ENCODE data around the gene TMEM156.

The TMEM156 gene

GRCh38 chr4:39063430-39063829 lies 31.2 kb upstream of the TMEM156 start:
- no peak overlapping the region for H3K4me3 ChIP-seq (ENCODE audit: low read depth, low read length)
- no peak for DNase-seq (ENCODE audit: low read depth)
- no peak for TF ChIP-seq CTCF (IDR thresholded peaks at IDR 0.05; ENCODE audit: low read depth, low read length, missing control alignments)
- in situ Hi-C loops (cut with HindIII; ENCODE audit: low sequenced_read_pairs): no loop called here

GRCh38 chr4:39062770-39063097 lies 30.5 kb upstream of the TMEM156 start:
- TF ChIP-seq CTCF (IDR thresholded peaks at IDR 0.05; ENCODE audit: low read depth, low read length, missing control alignments): no peak
- in situ Hi-C loops (cut with HindIII; ENCODE audit: low sequenced_read_pairs): no loop called here
- no peak overlapping the region for H3K4me3 ChIP-seq (ENCODE audit: low read depth, low read length)
- no peak for DNase-seq (ENCODE audit: low read depth)

- no peak within 1 kb of the TSS for H3K4me3 ChIP-seq (ENCODE audit: low read depth, low read length)
- no peak for DNase-seq (ENCODE audit: low read depth)
- TF ChIP-seq CTCF (IDR thresholded peaks at IDR 0.05; ENCODE audit: low read depth, low read length, missing control alignments): no peak
- in situ Hi-C loops (cut with HindIII; ENCODE audit: low sequenced_read_pairs): no loop called here
These were observed 30.0 kb upstream of the TMEM156 start, which contains the start of gene KLHL5 for GRCh38 chr4:39062094-39062769. KLHL5 (plus strand) TSS chr4:39062232; CDS start chr4:39062653, 421 bp downstream.

- in situ Hi-C loops (cut with HindIII; ENCODE audit: low sequenced_read_pairs): no loop called here
- peak; percentile 6 for TF ChIP-seq CTCF (IDR thresholded peaks at IDR 0.05; ENCODE audit: low read depth, low read length, missing control alignments)
- DNase-seq (ENCODE audit: low read depth): no peak
These were observed 29.2 kb upstream of the TMEM156 start for GRCh38 chr4:39061457-39061856.

GRCh38 chr4:39056023-39056422 lies 23.8 kb upstream of the TMEM156 start:
- DNase-seq (ENCODE audit: low read depth): no peak
- in situ Hi-C loops (cut with HindIII; ENCODE audit: low sequenced_read_pairs): no loop called here
- H3K4me3 ChIP-seq (ENCODE audit: low read depth, low read length): no peak overlapping the region
- TF ChIP-seq CTCF (IDR thresholded peaks at IDR 0.05; ENCODE audit: low read depth, low read length, missing control alignments): no peak

More at GRCh38 chr4:39061457-39061856, 29.2 kb upstream of the TMEM156 start:
- H3K4me3 ChIP-seq (ENCODE audit: low read depth, low read length): no peak overlapping the region

GRCh38 chr4:39054497-39054896 lies 22.3 kb upstream of the TMEM156 start:
- no peak for DNase-seq (ENCODE audit: low read depth)
- H3K4me3 ChIP-seq (ENCODE audit: low read depth, low read length): no peak overlapping the region
- in situ Hi-C loops (cut with HindIII; ENCODE audit: low sequenced_read_pairs): no loop called here
- TF ChIP-seq CTCF (IDR thresholded peaks at IDR 0.05; ENCODE audit: low read depth, low read length, missing control alignments): no peak

Data from astrocyte of the cerebellum (primary cell).